H1 (cell line): ENCODE results near the gene PIGBOS1. TPM values are rescaled to one million over a fixed set of nuclear protein-coding genes. Genes with fewer than 3 reads are reported as not detected.

ENCODE experiments used
- CTCF ChIA-PET: fragments of 300-600 bp; sonication (Branson Sonifier 250); formaldehyde crosslinking; loops from one replicate; lab custom pipeline; 2021; ENCODE audit not compliant: partially characterized antibody; lab: Charles Lee
- POLR2A ChIA-PET: fragments of 300-600 bp; sonication (Branson Sonifier 250); formaldehyde crosslinking; loops from one replicate; lab custom pipeline; 2021; ENCODE audit warnings: inconsistent platforms; ENCODE audit not compliant: partially characterized antibody; lab: Charles Lee
- DNase-seq, 2 experiments: peaks; one replicate each; pipeline versions ENCODE4 v3.0.0 to v3.0.0-alpha.2; 2010 to 2022; ENCODE audit warnings: low spot score in 2 of 2, low read depth in 1 of 2, mixed read lengths in 1 of 2
- FAIRE-seq: peaks from 2 replicates; lab custom pipeline; 2011; peaks lifted over from hg19 to GRCh38; lab: Jason Lieb, UNC
- H2AFZ ChIP-seq: 2 replicates; pipeline ENCODE4 v1.8.1; 2012; ENCODE audit warnings: low read length, inconsistent platforms
- H2AK5ac ChIP-seq: 2 replicates; pipeline ENCODE4 v1.6.1; 2013; ENCODE audit warnings: low read depth, low read length
- H2BK120ac ChIP-seq: replicated peaks from 2 replicates; pipeline ENCODE3; 2013; ENCODE audit warnings: low read depth, low read length, inconsistent platforms
- H2BK12ac ChIP-seq: 2 replicates; pipeline ENCODE4 v1.6.1; 2013; ENCODE audit warnings: low read depth, low read length
- H2BK15ac ChIP-seq: 2 replicates; pipeline ENCODE4 v1.6.1; 2013; ENCODE audit warnings: low read length
- H2BK20ac ChIP-seq: 2 replicates; pipeline ENCODE4 v1.6.1; 2013; ENCODE audit warnings: low read length
- H2BK5ac ChIP-seq: 2 replicates; pipeline ENCODE4 v1.6.1; 2013; ENCODE audit warnings: low read depth, low read length
- H3K14ac ChIP-seq: 2 replicates; pipeline ENCODE4 v1.6.1; 2013; ENCODE audit warnings: inconsistent platforms; ENCODE audit not compliant: insufficient read length
- H3K18ac ChIP-seq: 2 replicates; pipeline ENCODE4 v1.6.1; 2013; ENCODE audit warnings: low read length; ENCODE audit errors: extremely low read depth
- H3K23ac ChIP-seq: 2 replicates; pipeline ENCODE4 v1.6.1; 2013; ENCODE audit warnings: inconsistent platforms; ENCODE audit not compliant: insufficient read length
- H3K23me2 ChIP-seq: 2 replicates; pipeline ENCODE4 v1.6.1; 2013; ENCODE audit warnings: low read depth, low read length
- H3K27ac ChIP-seq: 2 replicates; pipeline ENCODE4 v1.6.1; 2011; ENCODE audit warnings: low read depth, low read length, inconsistent platforms
- H3K27me3 ChIP-seq, 4 experiments: replicated peaks in 1 of 4; 1 replicate in 1 of 4; 2 replicates in 3 of 4; pipeline versions ENCODE4 v1.6.1 to v1.8.1; 2011 to 2013; ENCODE audit warnings: low read length in 3 of 4, mild to moderate bottlenecking in 3 of 4, inconsistent platforms in 2 of 4, mixed read lengths in 2 of 4, moderate library complexity in 1 of 4; ENCODE audit not compliant: control insufficient read depth in 3 of 4, insufficient read depth in 3 of 4; ENCODE audit errors: extremely low read depth in 1 of 4
- H3K36me3 ChIP-seq, 4 experiments: 2 replicates each; pipeline versions ENCODE4 v1.6.1 to v1.8.1; 2011 to 2013; ENCODE audit warnings: mild to moderate bottlenecking in 4 of 4, low read length in 3 of 4, moderate library complexity in 2 of 4, control low read depth in 1 of 4, inconsistent platforms in 1 of 4; ENCODE audit not compliant: insufficient read depth in 4 of 4, control insufficient read depth in 2 of 4
- H3K4ac ChIP-seq: replicated peaks from 2 replicates; pipeline ENCODE3; 2013; ENCODE audit warnings: low read length, low read depth, mixed read lengths, inconsistent platforms; ENCODE audit not compliant: insufficient read length
- H3K4me1 ChIP-seq, 4 experiments: replicated peaks in 1 of 4; 1 replicate in 1 of 4; 2 replicates in 3 of 4; pipeline versions ENCODE4 v1.6.1 to v1.8.1; 2011 to 2013; ENCODE audit warnings: low read length in 3 of 4, inconsistent platforms in 2 of 4, mixed read lengths in 1 of 4; ENCODE audit not compliant: insufficient read depth in 4 of 4, control insufficient read depth in 3 of 4
- H3K4me2 ChIP-seq, 2 experiments: 2 replicates each; pipeline versions ENCODE4 v1.6.1 to v1.8.1; 2011 to 2013; ENCODE audit warnings: low read depth in 2 of 2, low read length in 2 of 2, control low read depth in 1 of 2, inconsistent platforms in 1 of 2, mild to moderate bottlenecking in 1 of 2; ENCODE audit not compliant: insufficient read depth in 1 of 2
- H3K4me3 ChIP-seq, 4 experiments: fragments of 200-600, 300-600 bp in 1 of 4; sonication (generic), shearing (Covaris generic), sonication (Bioruptor Twin) in 1 of 4; 2 replicates each; pipeline versions ENCODE4 v1.5.1 to v1.8.1; 2011 to 2016; ENCODE audit warnings: low read length in 4 of 4, low read depth in 3 of 4, control low read depth in 2 of 4, inconsistent platforms in 2 of 4, mild to moderate bottlenecking in 2 of 4, mixed read lengths in 1 of 4, moderate library complexity in 1 of 4; ENCODE audit not compliant: insufficient read depth in 2 of 4; ENCODE audit errors: extremely low read depth in 1 of 4
- H3K56ac ChIP-seq: replicated peaks from 2 replicates; pipeline ENCODE3; 2013; ENCODE audit warnings: low read depth, mild to moderate bottlenecking, mixed read lengths, low read length, inconsistent platforms; ENCODE audit not compliant: insufficient read length
- H3K79me1 ChIP-seq: 2 replicates; pipeline ENCODE4 v1.6.1; 2013; ENCODE audit warnings: low read depth, low read length, control low read depth
- H3K79me2 ChIP-seq, 2 experiments: 2 replicates each; pipeline versions ENCODE4 v1.6.1 to v1.8.1; 2012 to 2013; ENCODE audit warnings: low read length in 2 of 2, mild to moderate bottlenecking in 2 of 2, inconsistent platforms in 1 of 2; ENCODE audit not compliant: insufficient read depth in 2 of 2, control insufficient read depth in 1 of 2
- H3K9ac ChIP-seq, 4 experiments: replicated peaks in 1 of 4; 1 replicate in 1 of 4; 2 replicates in 3 of 4; pipeline versions ENCODE4 v1.6.1 to v1.8.1; 2011 to 2013; ENCODE audit warnings: low read depth in 3 of 4, low read length in 3 of 4, control low read depth in 2 of 4, mild to moderate bottlenecking in 2 of 4, moderate library complexity in 2 of 4, inconsistent platforms in 1 of 4; ENCODE audit errors: extremely low read depth in 1 of 4
- H3K9me3 ChIP-seq, 2 experiments: 2 replicates each; pipeline versions ENCODE4 v1.6.1 to v1.8.1; 2012 to 2013; ENCODE audit warnings: mild to moderate bottlenecking in 2 of 2, moderate library complexity in 2 of 2, control low read depth in 1 of 2, inconsistent platforms in 1 of 2, low read depth in 1 of 2, low read length in 1 of 2, mixed read lengths in 1 of 2; ENCODE audit not compliant: insufficient read depth in 2 of 2
- H4K20me1 ChIP-seq, 2 experiments: replicated peaks in 1 of 2; 2 replicates each; pipeline versions ENCODE3 to v1.8.1; 2011 to 2013; ENCODE audit warnings: inconsistent platforms in 2 of 2, low read length in 2 of 2, mild to moderate bottlenecking in 1 of 2; ENCODE audit not compliant: insufficient read depth in 2 of 2, control insufficient read depth in 1 of 2
- H4K5ac ChIP-seq: 2 replicates; pipeline ENCODE4 v1.6.1; 2013; ENCODE audit warnings: low read length, low read depth, mixed read lengths, inconsistent platforms; ENCODE audit not compliant: insufficient read length
- H4K8ac ChIP-seq: 2 replicates; pipeline ENCODE4 v1.8.0; 2013; ENCODE audit warnings: mild to moderate bottlenecking, moderate library complexity, low read length, inconsistent platforms; ENCODE audit not compliant: insufficient read depth; ENCODE audit errors: extremely low read depth
- H4K91ac ChIP-seq: replicated peaks from 2 replicates; pipeline ENCODE3; 2013; ENCODE audit warnings: low read length, mixed read lengths, inconsistent platforms; ENCODE audit not compliant: insufficient read length
- BACH1 ChIP-seq: IDR thresholded peaks from 2 replicates; pipeline ENCODE4 v1.6.1; 2012; ENCODE audit warnings: low read length, improper control_type of control experiment
- BCL11A ChIP-seq, 2 experiments: IDR thresholded peaks; one replicate each; pipeline ENCODE4 v1.6.1; 2011; ENCODE audit warnings: low read depth in 2 of 2, low read length in 2 of 2, mild to moderate bottlenecking in 2 of 2
- CBX8 ChIP-seq: fragments of 300-800, 300-1000 bp; sonication (generic); IDR thresholded peaks from 2 replicates; pipeline ENCODE4 v1.7.1; 2016; ENCODE audit warnings: low read depth, low read length, borderline replicate concordance
- E2F6 ChIP-seq: IDR thresholded peaks from 2 replicates; pipeline ENCODE4 v1.6.1; 2012; ENCODE audit warnings: inconsistent platforms
- KDM4A ChIP-seq: IDR thresholded peaks from one replicate; pipeline ENCODE4 v1.7.1; 2012; ENCODE audit warnings: low read depth, mild to moderate bottlenecking, moderate library complexity, low read length, inconsistent platforms; ENCODE audit not compliant: severe bottlenecking
- NRF1 ChIP-seq: IDR thresholded peaks from 2 replicates; pipeline ENCODE4 v1.6.1; 2011; ENCODE audit warnings: mild to moderate bottlenecking, low read depth, low read length, improper control_type of control experiment
- POLR2A ChIP-seq, 2 experiments: IDR thresholded peaks; 1 replicate in 1 of 2; 2 replicates in 1 of 2; pipeline ENCODE4 v1.6.1; 2011; ENCODE audit warnings: low read depth in 2 of 2, low read length in 2 of 2, mild to moderate bottlenecking in 2 of 2; ENCODE audit errors: control extremely low read depth in 1 of 2
- RAD21 ChIP-seq, 2 experiments: IDR thresholded peaks in 1 of 2; conservative IDR thresholded peaks in 1 of 2; 2 replicates each; pipeline ENCODE4 v1.6.1; 2011; ENCODE audit warnings: low read depth in 2 of 2, low read length in 2 of 2, improper control_type of control experiment in 1 of 2, inconsistent platforms in 1 of 2, mild to moderate bottlenecking in 1 of 2, moderate library complexity in 1 of 2
- RFX5 ChIP-seq: IDR thresholded peaks from 2 replicates; pipeline ENCODE4 v1.6.1; 2011; ENCODE audit warnings: low read depth, low read length, improper control_type of control experiment, borderline replicate concordance
- SAP30 ChIP-seq: fragments of 300-600 bp; sonication (generic); IDR thresholded peaks from 2 replicates; pipeline ENCODE4 v1.7.1; 2012; ENCODE audit warnings: low read length, moderate library complexity, mild to moderate bottlenecking, inconsistent platforms; ENCODE audit not compliant: insufficient read depth, insufficient replicate concordance
- SIN3A ChIP-seq, 2 experiments: IDR thresholded peaks in 1 of 2; conservative IDR thresholded peaks in 1 of 2; 2 replicates each; pipeline ENCODE4 v1.6.1; 2011 to 2012; ENCODE audit warnings: low read length in 2 of 2, improper control_type of control experiment in 1 of 2, low read depth in 1 of 2, mild to moderate bottlenecking in 1 of 2
- SIX5 ChIP-seq: IDR thresholded peaks from 2 replicates; pipeline ENCODE4 v1.6.1; 2011; ENCODE audit warnings: mild to moderate bottlenecking, low read depth, low read length
- SRF ChIP-seq: IDR thresholded peaks from 2 replicates; pipeline ENCODE4 v1.6.1; 2011; ENCODE audit warnings: mild to moderate bottlenecking, low read depth, low read length, moderate library complexity
- WGBS, 2 experiments: shearing (Covaris generic) in 1 of 2; methylation state at CpG; one replicate each; pipeline versions ENCODE4 v1.1.6 to v1.1.7; 2013 to 2015; ENCODE audit warnings: low lambda C conversion rate in 2 of 2, mixed read lengths in 2 of 2, inconsistent platforms in 1 of 2, low coverage in 1 of 2, missing lambda C conversion rate in 1 of 2; ENCODE audit not compliant: insufficient replicate concordance in 2 of 2, insufficient coverage in 1 of 2, insufficient read length in 1 of 2; ENCODE audit errors: extremely low coverage in 1 of 2, missing lambda C conversion rate in 1 of 2; 5-methylcytosine and 5-hydroxymethylcytosine counted together
- polyA plus RNA-seq, 7 experiments: library from polyadenylated mRNA; depleted of rRNA in 3 of 7; stranded (reverse) in 5 of 7; unstranded in 2 of 7; fragments of >200 nt in 5 of 7; fragments of 200-250 nt in 2 of 7; gene quantifications; 1 replicate in 5 of 7; 2 replicates in 1 of 7; 4 replicates in 1 of 7; pipeline versions ENCODE4 v1.2.1 to v1.2.3, GENCODE V29; 2011 to 2013; ENCODE audit warnings: missing spikeins in 2 of 7, mixed read lengths in 2 of 7
- total RNA-seq: library from RNA; stranded (reverse); fragmentation: NEBNext Ultra II Directional; extraction: Animal tissue kit (Norgen Biotek cat#: 25700); gene quantifications from 2 replicates; pipeline ENCODE4 v1.2.1, GENCODE V29; 2021

PIGBOS1 gene
- total and polyA plus RNA-seq, 2 of the 8 experiments (the other 6 are each of a cell fraction or from before 2014, with no cell fraction given): 7.8 to 16.7 TPM

DNA sequence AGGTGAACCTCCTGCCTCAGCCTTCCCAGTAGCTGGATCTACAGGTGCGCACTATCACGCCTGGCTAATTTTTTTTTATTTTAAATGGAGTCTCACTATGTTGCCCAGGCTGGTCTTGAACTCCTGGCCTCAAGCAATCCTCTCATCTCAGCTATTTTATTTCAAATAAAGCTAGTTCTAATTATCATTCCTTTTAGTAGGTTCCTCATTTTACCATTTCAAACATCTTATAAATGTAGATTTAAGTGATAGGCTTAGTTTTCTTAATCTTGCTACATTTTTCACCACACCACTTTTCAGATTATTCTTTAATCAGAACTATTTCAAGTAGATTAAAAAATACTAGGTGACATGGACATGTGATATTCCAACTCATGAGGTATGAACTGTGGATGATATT is 30.4 kb upstream of the PIGBOS1 start:
- H2BK12ac ChIP-seq: no peak overlapping the region
- no peak overlapping the region for H3K56ac ChIP-seq
- no peak overlapping the region for H2AK5ac ChIP-seq
- no peak for DNase-seq
- no peak overlapping the region for H3K18ac ChIP-seq
- H4K5ac ChIP-seq: no peak overlapping the region
- no peak overlapping the region for H3K23ac ChIP-seq
- no peak overlapping the region for H2BK120ac ChIP-seq
- H4K91ac ChIP-seq: no peak overlapping the region
- H3K27ac ChIP-seq: no peak overlapping the region
- H3K4me2 ChIP-seq: no peak overlapping the region
- H4K8ac ChIP-seq: no peak overlapping the region
- no peaks in the 10 kb centered on the region for H3K36me3 ChIP-seq
- H4K20me1 ChIP-seq: no peaks in the 10 kb centered on the region
- H3K9ac ChIP-seq: no peak overlapping the region
- no peaks in the 10 kb centered on the region for H3K79me2 ChIP-seq
- no peak overlapping the region for H2BK15ac ChIP-seq
- WGBS, 2 experiments: 89% methylated on average over 2 of the region's 2 CpGs; no CpG with 5 or more reads in 1 of the 2 experiments
- no peak overlapping the region for H3K4me3 ChIP-seq
- TF ChIP-seq SAP30 (no peak), RFX5 (no peak), SIN3A (conservative IDR thresholded peaks at IDR 0.05 in 1 of 2, IDR thresholded peaks at IDR 0.05 in 1 of 2; ENCODE audit: low read depth in 1 of 2, low read length in 2 of 2) (no peak), BCL11A (IDR thresholded peaks at IDR 0.05; ENCODE audit: low read depth in 2 of 2, low read length in 2 of 2) (no peak), SRF (no peak), SIX5 (no peak), CBX8 (no peak), KDM4A (no peak), E2F6 (no peak), BACH1 (no peak), RAD21 (IDR thresholded peaks at IDR 0.05 in 1 of 2, conservative IDR thresholded peaks at IDR 0.05 in 1 of 2; ENCODE audit: low read depth in 2 of 2, low read length in 2 of 2) (no peak), NRF1 (no peak), POLR2A (IDR thresholded peaks at IDR 0.05; ENCODE audit: control extremely low read depth in 1 of 2, low read depth in 2 of 2, low read length in 2 of 2) (no peak)
- POLR2A ChIA-PET: no interaction called here
- H2BK5ac ChIP-seq: no peak overlapping the region
- FAIRE-seq: no peak
- peaks cover 3 to 14% (median 5%) of the 10 kb centered on the region in 4 experiments; a peak in 6 of 7 replicates for H3K4me1 ChIP-seq
- H3K23me2 ChIP-seq: no peaks in the 10 kb centered on the region
- H3K79me1 ChIP-seq: no peaks in the 10 kb centered on the region
- H3K14ac ChIP-seq: no peak overlapping the region
- no peaks in the 10 kb centered on the region for H3K27me3 ChIP-seq
- CTCF ChIA-PET: interaction anchor here (0.7 kb wide), 1 partner anchor 154 kb away, joined by 3 read pairs; no protein-coding TSS in a partner anchor
- no peak overlapping the region for H2BK20ac ChIP-seq
- H3K4ac ChIP-seq: no peak overlapping the region
- no peak overlapping the region for H2AFZ ChIP-seq
- no peaks in the 10 kb centered on the region for H3K9me3 ChIP-seq
